ENCODE data around the gene FOSL2.

FOSL2 gene

DNA sequence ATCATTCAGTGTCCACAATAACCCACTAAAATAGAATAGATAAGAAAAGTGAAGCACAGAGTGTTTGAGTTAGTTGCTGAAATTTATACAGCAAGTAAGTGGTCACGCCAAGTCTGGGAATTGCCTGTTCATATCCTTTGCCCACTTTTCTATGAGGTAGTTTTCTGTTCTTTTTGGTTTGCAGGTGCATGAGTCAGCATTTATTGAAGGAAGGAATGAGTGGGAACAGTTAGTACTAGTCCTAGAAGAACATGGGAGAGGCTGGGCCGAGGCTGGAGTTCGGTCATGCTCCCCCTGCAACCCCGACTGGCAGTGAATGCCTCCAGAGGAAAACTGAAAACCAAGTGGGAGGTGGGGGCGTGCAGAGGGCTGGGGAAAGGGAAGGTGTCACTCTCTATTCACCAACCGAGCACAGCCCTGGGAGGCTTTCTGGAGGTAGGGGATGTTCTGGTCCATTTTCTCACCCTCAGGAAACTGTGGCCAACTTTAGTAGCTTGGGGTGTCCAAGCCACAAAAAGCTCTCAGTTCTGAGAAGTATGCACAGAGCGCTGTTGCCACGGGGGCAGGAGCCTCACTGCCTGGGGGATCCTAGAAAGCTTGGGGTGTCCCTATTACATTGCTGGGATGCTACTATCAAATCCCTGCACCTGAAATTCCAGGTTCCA lies 41.4 kb downstream of the FOSL2 start:
- DNase-seq (ENCODE audit: extremely low read depth, low read depth): no peak
- TF ChIP-seq, protein P1, sequence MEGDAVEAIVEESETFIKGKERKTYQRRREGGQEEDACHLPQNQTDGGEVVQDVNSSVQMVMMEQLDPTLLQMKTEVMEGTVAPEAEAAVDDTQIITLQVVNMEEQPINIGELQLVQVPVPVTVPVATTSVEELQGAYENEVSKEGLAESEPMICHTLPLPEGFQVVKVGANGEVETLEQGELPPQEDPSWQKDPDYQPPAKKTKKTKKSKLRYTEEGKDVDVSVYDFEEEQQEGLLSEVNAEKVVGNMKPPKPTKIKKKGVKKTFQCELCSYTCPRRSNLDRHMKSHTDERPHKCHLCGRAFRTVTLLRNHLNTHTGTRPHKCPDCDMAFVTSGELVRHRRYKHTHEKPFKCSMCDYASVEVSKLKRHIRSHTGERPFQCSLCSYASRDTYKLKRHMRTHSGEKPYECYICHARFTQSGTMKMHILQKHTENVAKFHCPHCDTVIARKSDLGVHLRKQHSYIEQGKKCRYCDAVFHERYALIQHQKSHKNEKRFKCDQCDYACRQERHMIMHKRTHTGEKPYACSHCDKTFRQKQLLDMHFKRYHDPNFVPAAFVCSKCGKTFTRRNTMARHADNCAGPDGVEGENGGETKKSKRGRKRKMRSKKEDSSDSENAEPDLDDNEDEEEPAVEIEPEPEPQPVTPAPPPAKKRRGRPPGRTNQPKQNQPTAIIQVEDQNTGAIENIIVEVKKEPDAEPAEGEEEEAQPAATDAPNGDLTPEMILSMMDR (IDR thresholded peaks at IDR 0.05; ENCODE audit: low read depth, low read length, missing control alignments): no peak
- no peak overlapping the region for H3K4me3 ChIP-seq (replicated peaks; ENCODE audit: low read depth, low read length)

DNA sequence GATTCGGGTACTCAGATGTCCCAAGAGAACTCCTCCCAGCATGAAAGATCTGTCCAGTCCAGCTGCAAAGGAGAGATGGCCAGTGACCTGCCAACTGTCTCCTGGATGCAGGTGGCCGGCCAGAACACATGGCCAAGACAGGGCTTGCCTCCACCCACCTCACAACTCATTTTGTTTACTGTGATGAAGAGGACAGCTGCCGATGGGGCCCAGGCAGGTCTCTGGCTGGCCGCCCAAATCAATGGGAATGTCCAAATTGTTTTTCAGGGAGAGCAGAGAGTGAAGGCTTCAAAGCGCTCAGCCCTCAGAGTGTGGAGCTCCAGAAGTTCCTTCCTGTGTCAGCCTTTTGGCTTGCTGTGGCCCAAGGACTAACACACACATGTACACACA lies 41.9 kb downstream of the FOSL2 start:
- no peak overlapping the region for H3K4me3 ChIP-seq (replicated peaks; ENCODE audit: low read depth, low read length)
- TF ChIP-seq, protein P1 (IDR thresholded peaks at IDR 0.05; ENCODE audit: low read depth, low read length, missing control alignments): no peak
- DNase-seq (ENCODE audit: extremely low read depth, low read depth): no peak

DNA sequence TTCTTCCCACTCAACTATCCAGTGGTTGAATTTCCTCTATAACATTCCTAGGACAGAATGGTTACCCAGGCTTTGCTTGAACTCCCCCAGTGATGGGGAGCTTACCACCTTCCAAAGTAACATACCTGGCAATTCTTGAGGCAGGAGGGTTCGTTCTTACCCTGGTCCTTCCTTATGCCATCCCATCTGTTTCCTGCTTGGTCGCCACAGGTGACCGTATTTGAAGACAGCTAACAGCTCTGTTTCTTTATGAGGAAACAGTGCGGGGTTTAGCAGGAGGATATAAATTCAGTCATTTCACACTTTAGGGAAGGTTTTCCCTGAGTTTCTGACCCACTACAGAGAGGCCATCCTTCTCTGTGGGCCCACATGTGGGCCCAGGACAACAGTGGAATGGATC lies 42.6 kb downstream of the FOSL2 start:
- TF ChIP-seq, protein P1 (IDR thresholded peaks at IDR 0.05; ENCODE audit: low read depth, low read length, missing control alignments): no peak
- no peak for DNase-seq (ENCODE audit: extremely low read depth, low read depth)
- no peak overlapping the region for H3K4me3 ChIP-seq (replicated peaks; ENCODE audit: low read depth, low read length)

DNA sequence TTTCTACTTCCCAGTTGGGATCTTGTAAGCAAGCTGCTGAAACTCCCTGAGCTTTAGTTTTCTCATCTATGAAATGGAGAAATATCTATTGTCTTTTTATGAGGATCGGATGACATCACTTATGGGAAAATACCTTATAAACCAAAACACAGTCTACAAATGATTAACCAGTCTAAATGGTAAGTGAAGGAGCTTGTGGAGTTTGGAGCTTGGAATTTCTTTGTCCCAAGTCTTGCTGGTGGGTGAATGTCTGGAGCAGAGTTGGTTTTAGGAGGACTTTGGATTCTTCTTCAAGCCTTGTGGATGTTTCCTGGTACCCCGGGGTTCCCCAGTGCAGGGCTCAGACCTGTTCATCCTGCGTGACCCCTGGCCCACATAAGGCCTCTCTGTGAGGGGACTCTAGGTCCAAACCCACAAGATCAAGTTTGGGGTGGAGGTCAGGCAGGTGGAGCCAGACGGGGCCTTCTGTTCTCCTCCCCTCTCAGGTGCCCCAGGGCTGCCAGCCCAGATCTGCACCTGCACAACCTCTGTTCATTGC lies 43.2 kb downstream of the FOSL2 start:
- TF ChIP-seq, protein P1 (IDR thresholded peaks at IDR 0.05; ENCODE audit: low read depth, low read length, missing control alignments): no peak
- H3K4me3 ChIP-seq (replicated peaks; ENCODE audit: low read depth, low read length): no peak overlapping the region
- DNase-seq (ENCODE audit: extremely low read depth, low read depth): no peak

DNA sequence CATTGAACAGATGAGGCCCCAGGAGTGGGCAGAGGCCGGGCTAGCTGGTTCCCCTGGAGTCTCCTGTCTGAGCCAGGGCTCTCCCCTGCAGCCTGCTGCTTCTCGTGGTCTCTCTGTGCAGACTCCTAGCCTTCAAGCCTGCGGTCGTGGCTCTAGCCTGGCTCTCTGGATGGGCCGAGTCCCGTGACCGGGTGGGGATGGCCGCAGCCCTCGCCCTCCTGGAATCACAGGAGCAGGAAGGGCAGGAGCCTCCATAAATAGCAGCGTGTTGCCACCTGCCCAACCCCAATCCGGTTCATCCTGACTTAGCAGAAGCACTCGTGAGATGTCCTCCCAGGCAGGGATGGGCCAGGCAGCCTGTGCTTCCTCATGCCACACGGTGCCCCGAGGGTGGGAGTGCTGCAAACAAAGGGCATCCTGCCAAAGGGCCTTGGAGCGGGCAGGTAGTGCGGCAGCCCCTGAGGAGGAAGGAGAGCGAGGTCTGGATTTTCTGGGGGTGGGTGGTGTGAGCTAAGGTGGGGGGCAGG lies 43.9 kb downstream of the FOSL2 start:
- H3K4me3 ChIP-seq (replicated peaks; ENCODE audit: low read depth, low read length): no peak overlapping the region
- DNase-seq (ENCODE audit: extremely low read depth, low read depth): no peak
- TF ChIP-seq, protein P1 (IDR thresholded peaks at IDR 0.05; ENCODE audit: low read depth, low read length, missing control alignments): no peak

DNA sequence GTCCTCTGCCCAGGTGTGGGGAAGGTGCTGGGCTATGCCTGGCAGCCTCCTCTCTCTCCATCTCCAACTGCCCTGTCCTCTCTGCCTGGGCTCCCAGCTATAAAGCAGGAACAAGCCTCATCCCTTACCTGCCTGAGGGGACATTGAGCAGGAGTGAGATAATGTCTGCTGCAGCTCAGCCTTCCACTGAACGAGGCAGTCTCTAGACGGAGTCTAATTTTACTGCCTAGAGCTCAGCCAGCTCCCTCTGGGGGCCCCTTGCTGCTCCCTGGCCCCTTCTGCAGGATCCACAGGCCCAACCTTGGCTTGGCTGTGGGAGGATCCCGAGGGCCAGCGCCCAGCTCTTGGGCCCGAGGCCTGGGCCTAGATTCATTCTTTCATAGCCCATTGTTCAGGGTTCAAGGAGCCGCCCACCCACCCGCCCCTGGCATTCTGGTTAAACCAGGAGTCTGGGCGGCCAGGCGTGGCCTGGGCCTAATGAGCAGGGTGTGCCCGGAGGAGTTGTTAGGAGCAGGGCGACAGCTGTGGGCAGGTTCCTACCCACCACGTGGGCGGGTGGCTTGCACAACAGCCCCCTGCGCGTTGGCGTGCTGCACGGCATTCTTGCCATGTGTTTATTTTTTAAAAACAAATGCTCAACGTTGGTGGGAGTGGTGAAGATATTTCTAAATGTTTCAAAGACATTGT lies 44.6 kb downstream of the FOSL2 start:
- no peak overlapping the region for H3K4me3 ChIP-seq (replicated peaks; ENCODE audit: low read depth, low read length)
- DNase-seq (ENCODE audit: extremely low read depth, low read depth): no peak
- TF ChIP-seq, protein P1 (IDR thresholded peaks at IDR 0.05; ENCODE audit: low read depth, low read length, missing control alignments): no peak
